Kidney epithelial cell (primary cell): ENCODE results near the gene USP46. TPM values are rescaled to one million over a fixed set of nuclear protein-coding genes. Genes with fewer than 3 reads are reported as not detected.

Experiments
- DNase-seq: peaks from one replicate; pipeline ENCODE4 v3.0.0-alpha.2; 2010; ENCODE audit warnings: low read depth
- H3K27me3 ChIP-seq: 2 replicates; pipeline ENCODE4 v1.6.0; 2011; ENCODE audit warnings: low read length; ENCODE audit not compliant: control insufficient read depth, insufficient read depth
- H3K36me3 ChIP-seq: 2 replicates; pipeline ENCODE4 v1.5.1; 2011; ENCODE audit warnings: low read length; ENCODE audit not compliant: control insufficient read depth, insufficient read depth
- H3K4me3 ChIP-seq: 2 replicates; pipeline ENCODE4 v1.5.1; 2011; ENCODE audit warnings: low read depth, mild to moderate bottlenecking, control low read depth, low read length
- total RNA-seq: library from RNA; depleted of rRNA; stranded (reverse); fragments of >200 nt; gene quantifications from 2 replicates; pipeline ENCODE4 v1.2.3, GENCODE V29; 2015
- TF ChIP-seq, protein P1 (sequence below): IDR thresholded peaks from 2 replicates; pipeline ENCODE4 v1.5.1; 2011; ENCODE audit warnings: mild to moderate bottlenecking, moderate library complexity, low read length, control low read depth, inconsistent platforms; ENCODE audit not compliant: insufficient read depth, poor library complexity, severe bottlenecking

Gene USP46
- total RNA-seq, 1 donor from 2014 or later: 14.9 TPM

DNA sequence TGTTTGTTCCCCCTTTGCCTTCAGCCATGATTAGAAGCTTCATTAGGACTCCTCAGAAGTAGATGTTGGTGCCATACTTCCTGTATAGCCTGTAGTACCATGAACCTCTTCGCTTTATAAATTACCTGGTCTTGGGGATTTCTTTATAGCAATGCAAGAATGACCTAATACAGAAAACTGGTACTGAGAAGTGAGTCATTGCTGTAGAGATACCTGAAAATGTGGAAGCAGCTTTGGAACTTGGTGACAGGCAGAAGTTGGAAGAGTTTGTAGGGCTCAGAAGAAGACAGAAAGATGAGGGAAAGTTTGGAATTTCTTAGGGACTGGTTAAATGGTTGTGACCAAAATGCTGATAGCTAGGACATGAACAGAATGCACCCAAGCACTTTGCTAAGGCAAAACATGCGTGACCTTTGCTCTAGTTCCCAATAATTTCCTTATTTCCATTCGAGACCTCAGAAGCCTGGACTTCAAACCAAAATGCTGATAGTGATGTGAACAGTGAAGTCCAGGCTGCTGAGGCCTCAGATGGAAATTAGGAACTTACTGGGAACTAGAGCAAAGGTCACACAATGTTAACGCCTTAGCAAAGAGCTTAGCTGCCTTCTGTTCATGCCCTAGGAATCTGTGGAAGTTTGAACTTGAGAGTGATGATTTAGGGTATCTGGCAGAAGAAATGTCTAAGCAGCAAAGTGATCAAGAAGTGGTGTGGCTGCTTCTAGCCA is 3.0 kb upstream of the USP46 start:
- Histone ChIP-seq H3K36me3 (no peaks in the 10 kb centered on the region), H3K27me3 (no peaks in the 10 kb centered on the region), H3K4me3 (no peak overlapping the region)
- TF ChIP-seq, protein P1, sequence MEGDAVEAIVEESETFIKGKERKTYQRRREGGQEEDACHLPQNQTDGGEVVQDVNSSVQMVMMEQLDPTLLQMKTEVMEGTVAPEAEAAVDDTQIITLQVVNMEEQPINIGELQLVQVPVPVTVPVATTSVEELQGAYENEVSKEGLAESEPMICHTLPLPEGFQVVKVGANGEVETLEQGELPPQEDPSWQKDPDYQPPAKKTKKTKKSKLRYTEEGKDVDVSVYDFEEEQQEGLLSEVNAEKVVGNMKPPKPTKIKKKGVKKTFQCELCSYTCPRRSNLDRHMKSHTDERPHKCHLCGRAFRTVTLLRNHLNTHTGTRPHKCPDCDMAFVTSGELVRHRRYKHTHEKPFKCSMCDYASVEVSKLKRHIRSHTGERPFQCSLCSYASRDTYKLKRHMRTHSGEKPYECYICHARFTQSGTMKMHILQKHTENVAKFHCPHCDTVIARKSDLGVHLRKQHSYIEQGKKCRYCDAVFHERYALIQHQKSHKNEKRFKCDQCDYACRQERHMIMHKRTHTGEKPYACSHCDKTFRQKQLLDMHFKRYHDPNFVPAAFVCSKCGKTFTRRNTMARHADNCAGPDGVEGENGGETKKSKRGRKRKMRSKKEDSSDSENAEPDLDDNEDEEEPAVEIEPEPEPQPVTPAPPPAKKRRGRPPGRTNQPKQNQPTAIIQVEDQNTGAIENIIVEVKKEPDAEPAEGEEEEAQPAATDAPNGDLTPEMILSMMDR: no peak
- DNase-seq: no peak

DNA sequence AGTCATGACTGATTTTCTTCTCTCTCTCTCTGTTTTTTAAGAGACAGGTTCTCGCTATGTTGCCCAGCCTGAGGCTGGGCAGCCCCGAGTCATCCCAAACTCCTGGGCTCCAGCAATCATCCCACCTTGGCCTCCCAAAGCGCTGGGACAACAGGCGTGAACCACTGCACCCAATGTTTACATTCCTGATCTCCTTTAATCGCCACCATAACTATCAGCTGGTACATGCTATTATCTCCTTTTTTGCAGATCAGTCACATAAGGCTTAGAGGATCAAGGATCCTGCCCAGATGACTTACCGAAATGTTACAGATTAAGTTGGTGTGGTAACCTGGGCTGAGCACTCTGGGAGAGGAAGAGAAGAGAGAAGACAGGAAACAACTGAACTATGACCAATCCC is 1.5 kb upstream of the USP46 start:
- no peaks in the 10 kb centered on the region for H3K36me3 ChIP-seq
- TF ChIP-seq, protein P1: no peak
- no peaks in the 10 kb centered on the region for H3K27me3 ChIP-seq
- H3K4me3 ChIP-seq: no peak overlapping the region
- DNase-seq: no peak

DNA sequence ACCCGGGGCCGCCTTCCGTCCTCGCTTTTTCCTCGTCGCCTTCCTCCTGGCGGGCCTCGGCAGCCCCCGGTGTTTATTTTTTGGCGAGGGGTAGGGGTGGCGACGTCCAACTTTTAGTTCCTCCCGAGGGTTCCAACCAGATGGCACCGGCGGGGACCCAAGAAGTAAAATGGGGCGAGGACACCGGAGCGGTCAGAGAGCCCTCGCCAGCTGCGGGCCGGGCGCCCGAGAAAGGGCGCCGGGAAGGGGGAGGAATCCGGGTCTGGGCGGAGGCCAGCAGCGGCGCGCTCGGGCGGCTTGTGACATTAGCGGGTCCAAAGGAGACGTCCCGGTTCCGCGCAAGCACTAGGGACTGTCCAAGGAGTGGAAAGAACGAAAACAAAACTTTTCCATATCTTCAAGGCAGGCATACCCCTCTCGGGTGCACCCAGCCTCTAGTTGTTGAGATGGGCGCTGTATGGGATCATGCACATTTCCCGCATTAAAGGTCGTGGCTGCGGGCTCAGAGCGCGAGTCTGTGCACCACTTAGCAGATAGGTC is 691 bp upstream of the USP46 start:
- no peaks in the 10 kb centered on the region for H3K27me3 ChIP-seq
- H3K4me3 ChIP-seq: peak overlapping the region; percentile 83
- H3K36me3 ChIP-seq: no peaks in the 10 kb centered on the region
- TF ChIP-seq, protein P1: no peak
- no peak for DNase-seq

DNA sequence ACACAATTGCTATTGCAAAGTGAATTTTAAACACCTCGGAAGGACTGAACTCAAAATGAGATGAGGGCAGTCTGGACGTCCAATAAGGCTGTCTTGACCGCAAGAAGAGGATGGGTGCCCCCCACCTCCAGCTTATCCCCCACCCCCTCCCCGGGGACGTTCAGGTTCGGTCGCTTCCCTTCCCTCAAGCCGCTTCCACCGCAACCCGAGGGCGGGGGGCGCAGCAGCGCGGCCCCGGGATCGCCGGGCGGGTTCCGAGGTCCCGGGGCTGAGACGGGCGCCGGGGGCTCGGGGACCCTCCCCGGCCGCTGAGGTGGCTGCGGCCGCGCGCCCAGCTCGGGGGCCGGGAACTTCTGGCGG is 480 bp downstream of the USP46 start:
- Histone ChIP-seq H3K36me3 (no peaks in the 10 kb centered on the region), H3K4me3 (peak overlapping the region; percentile 83), H3K27me3 (no peaks in the 10 kb centered on the region)
- no peak for DNase-seq
- TF ChIP-seq, protein P1: no peak

DNA sequence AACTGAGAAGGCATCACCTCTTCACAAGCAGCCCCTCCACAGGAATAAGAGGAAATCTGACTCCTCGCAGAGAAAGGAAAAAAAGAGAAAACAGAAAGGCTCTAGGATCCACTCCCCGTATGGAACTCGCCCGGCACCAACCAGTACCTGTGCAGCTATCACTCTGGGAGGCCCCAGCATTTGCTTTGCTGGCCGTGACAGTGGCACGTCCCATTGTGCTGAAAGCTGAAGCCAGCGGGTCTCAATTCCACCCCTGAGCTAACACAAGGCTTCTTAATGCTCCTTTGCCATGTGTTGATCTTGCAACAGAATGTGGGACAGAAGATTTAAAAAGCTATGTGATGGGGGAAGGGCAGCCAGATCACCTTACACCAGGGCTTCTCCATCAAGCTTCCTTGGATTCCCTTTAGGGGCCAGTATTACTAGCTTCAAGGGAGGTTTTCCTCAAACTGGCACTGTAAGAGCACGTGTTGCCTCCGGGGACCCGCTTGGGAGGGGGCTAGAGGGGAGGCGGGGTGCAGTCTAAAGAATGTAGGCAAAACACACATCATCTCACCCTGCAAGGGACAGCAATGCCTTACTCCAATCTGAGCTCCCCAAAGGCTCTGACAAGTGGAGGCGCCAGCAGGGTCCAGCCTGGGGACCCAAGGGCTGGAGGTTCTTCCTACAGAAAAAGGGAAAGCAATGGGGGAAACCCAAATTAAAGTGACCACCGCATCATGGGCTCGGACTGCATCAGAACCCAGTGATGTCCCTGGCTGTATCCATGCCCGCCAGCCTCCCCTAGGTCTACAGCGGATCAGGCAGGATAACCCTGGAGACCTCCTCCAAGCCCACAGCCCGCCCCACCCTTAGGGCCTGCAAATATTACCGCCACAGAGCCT is 1.2 kb downstream of the USP46 start:
- TF ChIP-seq, protein P1: peak; percentile 7
- Histone ChIP-seq H3K27me3 (no peaks in the 10 kb centered on the region), H3K4me3 (peak overlapping the region; percentile 83), H3K36me3 (no peaks in the 10 kb centered on the region)
- no peak for DNase-seq

DNA sequence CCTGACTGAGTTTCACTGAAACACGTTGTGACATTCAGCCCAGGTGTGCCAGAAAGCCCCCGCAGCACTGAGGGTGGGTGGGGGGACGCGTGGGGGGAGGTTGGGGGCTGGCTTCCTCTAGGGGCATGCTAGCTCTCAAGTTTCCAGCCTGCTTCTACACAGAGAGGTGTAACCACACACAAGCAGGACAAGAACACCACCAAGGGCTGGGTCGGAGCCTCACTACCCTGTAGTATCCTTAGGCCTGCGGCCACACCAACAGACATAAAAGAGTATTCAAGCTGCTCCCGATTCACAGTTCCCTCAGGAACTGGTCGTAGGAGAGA is 1.8 kb downstream of the USP46 start:
- no peaks in the 10 kb centered on the region for H3K27me3 ChIP-seq
- H3K36me3 ChIP-seq: no peaks in the 10 kb centered on the region
- TF ChIP-seq, protein P1: no peak
- DNase-seq: no peak
- H3K4me3 ChIP-seq: no peak overlapping the region
